CD14-positive monocyte (primary cell): ENCODE results near the gene TMEM87A. TPM values are rescaled to one million over a fixed set of nuclear protein-coding genes. Genes with fewer than 3 reads are reported as not detected.

Experiments
- DNase-seq, 3 donors: peaks; one replicate each; pipeline ENCODE4 v3.0.0-alpha.2; 2011 to 2022
- H2AFZ ChIP-seq: 2 replicates; pipeline ENCODE4 v1.6.0; 2012; ENCODE audit warnings: mild to moderate bottlenecking, low read depth, low read length, inconsistent platforms; ENCODE audit not compliant: insufficient read depth, poor library complexity, severe bottlenecking
- H3K27ac ChIP-seq, 2 donors: 1 replicate in 1 of 2; 2 replicates in 1 of 2; pipeline ENCODE4 v1.5.1; 2012 to 2013; ENCODE audit warnings: low read length in 2 of 2, control low read depth in 1 of 2, inconsistent platforms in 1 of 2, low read depth in 1 of 2, mild to moderate bottlenecking in 1 of 2
- H3K27me3 ChIP-seq, 2 donors: one replicate each; pipeline versions ENCODE4 v1.6.0 to v1.6.1; 2011 to 2013; ENCODE audit warnings: low read length in 2 of 2; ENCODE audit not compliant: control insufficient read depth in 2 of 2, insufficient read depth in 2 of 2
- H3K36me3 ChIP-seq, 2 donors: replicated peaks in 1 of 2; 1 replicate in 1 of 2; 2 replicates in 1 of 2; pipeline versions ENCODE4 v1.5.1 to v1.6.1; 2012 to 2013; ENCODE audit warnings: low read length in 2 of 2, control low read depth in 1 of 2, inconsistent platforms in 1 of 2, mild to moderate bottlenecking in 1 of 2; ENCODE audit not compliant: insufficient read depth in 2 of 2, control insufficient read depth in 1 of 2
- H3K4me1 ChIP-seq, 2 donors: 1 replicate in 1 of 2; 2 replicates in 1 of 2; pipeline versions ENCODE4 v1.5.1 to v1.6.1; 2012 to 2013; ENCODE audit warnings: low read length in 2 of 2, control low read depth in 1 of 2, inconsistent platforms in 1 of 2, mild to moderate bottlenecking in 1 of 2, moderate library complexity in 1 of 2; ENCODE audit not compliant: insufficient read depth in 2 of 2, control insufficient read depth in 1 of 2
- H3K4me2 ChIP-seq: replicated peaks from 2 replicates; pipeline ENCODE3; 2012; ENCODE audit warnings: low read length, moderate library complexity, mild to moderate bottlenecking; ENCODE audit not compliant: poor library complexity, severe bottlenecking; ENCODE audit errors: extremely low read depth
- H3K4me3 ChIP-seq, 3 experiments: fragments of 200-600 bp in 1 of 3; sonication (generic) in 1 of 3; replicated peaks in 1 of 3; 1 replicate in 2 of 3; 2 replicates in 1 of 3; pipeline ENCODE4 v1.5.1; 2011 to 2013; ENCODE audit warnings: low read length in 3 of 3, mild to moderate bottlenecking in 3 of 3, control low read depth in 2 of 3, low read depth in 2 of 3, inconsistent platforms in 1 of 3, moderate library complexity in 1 of 3
- H3K79me2 ChIP-seq: 2 replicates; pipeline ENCODE4 v1.6.0; 2012; ENCODE audit warnings: mild to moderate bottlenecking, control low read depth, inconsistent platforms, low read length, moderate library complexity; ENCODE audit not compliant: insufficient read depth
- H3K9ac ChIP-seq: 2 replicates; pipeline ENCODE4 v1.6.0; 2017; ENCODE audit warnings: low read length, mild to moderate bottlenecking; ENCODE audit not compliant: insufficient read depth, poor library complexity, severe bottlenecking
- H3K9me3 ChIP-seq, 2 donors: replicated peaks in 1 of 2; 1 replicate in 1 of 2; 2 replicates in 1 of 2; pipeline versions ENCODE4 v1.5.1 to v1.6.1; 2012 to 2013; ENCODE audit warnings: low read length in 2 of 2, control low read depth in 1 of 2; ENCODE audit not compliant: control insufficient read depth in 1 of 2, insufficient read depth in 1 of 2
- H4K20me1 ChIP-seq: 2 replicates; pipeline ENCODE4 v1.6.0; 2012; ENCODE audit warnings: mild to moderate bottlenecking, low read length, control low read depth, moderate library complexity; ENCODE audit not compliant: insufficient read depth
- H3K27ac Mint-ChIP-seq, 7 donors: one replicate each; pipeline ENCODE4 v1.8.0; 2020; ENCODE audit warnings: mild to moderate bottlenecking in 7 of 7, mixed read lengths in 7 of 7, moderate library complexity in 6 of 7, inconsistent platforms in 2 of 7
- H3K27me3 Mint-ChIP-seq, 3 donors: one replicate each; pipeline ENCODE4 v1.8.0; 2021 to 2022; ENCODE audit warnings: low read depth in 3 of 3, mild to moderate bottlenecking in 3 of 3, mixed read lengths in 3 of 3, moderate library complexity in 3 of 3, inconsistent platforms in 1 of 3
- H3K36me3 Mint-ChIP-seq, 2 donors: one replicate each; pipeline ENCODE4 v1.8.0; 2020; ENCODE audit warnings: mixed read lengths in 2 of 2, inconsistent platforms in 1 of 2, mild to moderate bottlenecking in 1 of 2
- H3K4me1 Mint-ChIP-seq: one replicate; pipeline ENCODE4 v1.8.0; 2020; ENCODE audit warnings: mild to moderate bottlenecking, mixed read lengths
- H3K4me3 Mint-ChIP-seq, 2 donors: one replicate each; pipeline ENCODE4 v1.8.0; 2020; ENCODE audit warnings: mild to moderate bottlenecking in 2 of 2, mixed read lengths in 2 of 2, moderate library complexity in 1 of 2
- H3K9me3 Mint-ChIP-seq, 7 donors: one replicate each; pipeline ENCODE4 v1.8.0; 2020 to 2022; ENCODE audit warnings: mixed read lengths in 7 of 7, mild to moderate bottlenecking in 6 of 7, moderate library complexity in 6 of 7, inconsistent platforms in 2 of 7
- CTCF ChIP-seq: fragments of 200-600 bp; IDR thresholded peaks from one replicate; pipeline ENCODE4 v1.8.0; 2022; ENCODE audit warnings: antibody characterized with exemption, mild to moderate bottlenecking
- WGBS: methylation state at CpG from one replicate; pipeline ENCODE4 v1.1.5; 2013; ENCODE audit warnings: missing lambda C conversion rate; ENCODE audit not compliant: insufficient coverage; 5-methylcytosine and 5-hydroxymethylcytosine counted together
- intact Hi-C, 2 donors: fragments of 100-400 bp; cut with micrococcal nuclease; formaldehyde crosslinking; loops; one replicate each; pipeline versions ENCODE4 v1.15.0 to v1.15.1; 2023
- polyA plus RNA-seq, 3 donors: library from polyadenylated mRNA; depleted of rRNA in 1 of 3; unstranded in 2 of 3; stranded (reverse) in 1 of 3; fragments of 300-500 nt in 2 of 3; fragments of >200 nt in 1 of 3; fragmentation: Illumina TruSeq in 2 of 3; gene quantifications; 1 replicate in 2 of 3; 2 replicates in 1 of 3; pipeline ENCODE4 v1.2.3, GENCODE V29; 2012 to 2021

TMEM87A gene
- polyA plus RNA-seq, 3 donors, result 24.4 to 49.4 (median 39.3) TPM

GRCh38 chr15:42184296-42184695 is 88.9 kb downstream of the TMEM87A start:
- peak; percentile 63 to 82 (median 74) for DNase-seq
- H3K27ac ChIP-seq, result peak overlapping the region in 1 of 2 donors; percentile 77
- no peak overlapping the region for H3K9ac ChIP-seq
- H3K79me2 ChIP-seq, result no peaks in the 10 kb centered on the region
- peaks cover 25 to 31% of the 10 kb centered on the region in 2 donors for H3K4me1 ChIP-seq
- peaks cover 65 to 89% of the 10 kb centered on the region in 2 donors for H3K36me3 ChIP-seq
- 0% methylated on average over 5 of the region's 5 CpGs for WGBS
- no peaks in the 10 kb centered on the region for H3K9me3 ChIP-seq
- peaks cover 72 to 86% of the 10 kb centered on the region in 2 donors for H3K36me3 Mint-ChIP-seq
- intact Hi-C loops, result no loop called here
- H3K27me3 Mint-ChIP-seq, result no peaks in the 10 kb centered on the region
- H3K27me3 ChIP-seq, result no peaks in the 10 kb centered on the region
- peaks cover 25% of the 10 kb centered on the region for H3K4me1 Mint-ChIP-seq
- peak overlapping the region in 1 of 2 donors; percentile 62 for H3K4me3 Mint-ChIP-seq
- peak overlapping the region in 1 of 3 experiments; percentile 33 for H3K4me3 ChIP-seq
- no peak for TF ChIP-seq CTCF
- H4K20me1 ChIP-seq, result peaks cover 6% of the 10 kb centered on the region
- no peaks in the 10 kb centered on the region for H3K9me3 Mint-ChIP-seq
- H3K27ac Mint-ChIP-seq, result peak overlapping the region; percentile 77 to 95 (median 85)
- H2AFZ ChIP-seq, result no peak overlapping the region
- peak overlapping the region; percentile 31 for H3K4me2 ChIP-seq

- Histone ChIP-seq H3K79me2 (no peaks in the 10 kb centered on the region), H3K9me3 (no peaks in the 10 kb centered on the region), H3K4me2 (peak overlapping the region; percentile 20), H2AFZ (no peak overlapping the region), H3K27me3 (no peaks in the 10 kb centered on the region), H3K4me3 (peak overlapping the region in 1 of 3 experiments; percentile 22), H3K27ac (peak overlapping the region; percentile 13 to 77), H3K4me1 (peaks cover 25 to 31% of the 10 kb centered on the region in 2 donors), H3K9ac (no peak overlapping the region), H4K20me1 (peaks cover 6% of the 10 kb centered on the region), H3K36me3 (peaks cover 64 to 88% of the 10 kb centered on the region in 2 donors)
- H3K36me3 Mint-ChIP-seq, result peaks cover 74 to 86% of the 10 kb centered on the region in 2 donors
- DNase-seq, result peak; percentile 36 to 79 (median 75)
- no peak for TF ChIP-seq CTCF
- peak overlapping the region in 1 of 2 donors; percentile 56 for H3K4me3 Mint-ChIP-seq
- WGBS, result 49% methylated on average over 2 of the region's 6 CpGs
- no peaks in the 10 kb centered on the region for H3K27me3 Mint-ChIP-seq
- H3K4me1 Mint-ChIP-seq, result peaks cover 25% of the 10 kb centered on the region
- intact Hi-C loops, result loop anchor here in 1 of 2 donors (2.0 kb wide), 1 partner anchor 26 kb away; the partner anchor contains the start of gene VPS39
- H3K27ac Mint-ChIP-seq, result peak overlapping the region; percentile 48 to 95 (median 91)
- H3K9me3 Mint-ChIP-seq, result no peaks in the 10 kb centered on the region
Observed at GRCh38 chr15:42182961-42183360, 90.3 kb downstream of the TMEM87A start.
